D721Med (cell line): ENCODE results near the gene TTC23.

ENCODE experiments used
- DNase-seq: peaks from one replicate; pipeline ENCODE4 v3.0.0; 2011; ENCODE audit warnings: low spot score; ENCODE audit not compliant: insufficient read length
- FAIRE-seq: peaks from 2 replicates; lab custom pipeline; 2011; peaks lifted over from hg19 to GRCh38; lab: Jason Lieb, UNC
- TF ChIP-seq, protein P1 (sequence below): IDR thresholded peaks from 2 replicates; pipeline ENCODE4 v1.5.1; 2012; ENCODE audit warnings: mild to moderate bottlenecking, control low read depth; ENCODE audit not compliant: insufficient read depth; ENCODE audit errors: missing control alignments

Gene TTC23

DNA sequence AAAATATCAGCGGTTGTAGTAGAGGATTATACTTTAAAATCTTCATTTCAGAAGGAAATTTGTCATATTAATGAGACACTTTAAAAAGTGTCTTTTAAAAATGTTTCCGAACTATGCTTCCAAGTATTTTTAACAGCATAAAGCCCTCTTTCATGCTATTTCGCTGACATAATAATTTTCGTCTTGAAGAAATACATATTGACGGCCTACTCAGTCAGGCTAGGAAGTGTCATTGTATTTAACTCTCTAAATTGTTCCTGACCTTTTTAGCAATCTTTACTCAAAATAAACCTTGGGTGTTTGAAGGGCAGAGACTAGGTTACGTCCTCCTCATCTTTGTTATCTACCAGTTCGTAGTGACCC lies 1.1 kb upstream of the TTC23 start:
- DNase-seq (no peak), FAIRE-seq (no peak)
- TF ChIP-seq, protein P1, sequence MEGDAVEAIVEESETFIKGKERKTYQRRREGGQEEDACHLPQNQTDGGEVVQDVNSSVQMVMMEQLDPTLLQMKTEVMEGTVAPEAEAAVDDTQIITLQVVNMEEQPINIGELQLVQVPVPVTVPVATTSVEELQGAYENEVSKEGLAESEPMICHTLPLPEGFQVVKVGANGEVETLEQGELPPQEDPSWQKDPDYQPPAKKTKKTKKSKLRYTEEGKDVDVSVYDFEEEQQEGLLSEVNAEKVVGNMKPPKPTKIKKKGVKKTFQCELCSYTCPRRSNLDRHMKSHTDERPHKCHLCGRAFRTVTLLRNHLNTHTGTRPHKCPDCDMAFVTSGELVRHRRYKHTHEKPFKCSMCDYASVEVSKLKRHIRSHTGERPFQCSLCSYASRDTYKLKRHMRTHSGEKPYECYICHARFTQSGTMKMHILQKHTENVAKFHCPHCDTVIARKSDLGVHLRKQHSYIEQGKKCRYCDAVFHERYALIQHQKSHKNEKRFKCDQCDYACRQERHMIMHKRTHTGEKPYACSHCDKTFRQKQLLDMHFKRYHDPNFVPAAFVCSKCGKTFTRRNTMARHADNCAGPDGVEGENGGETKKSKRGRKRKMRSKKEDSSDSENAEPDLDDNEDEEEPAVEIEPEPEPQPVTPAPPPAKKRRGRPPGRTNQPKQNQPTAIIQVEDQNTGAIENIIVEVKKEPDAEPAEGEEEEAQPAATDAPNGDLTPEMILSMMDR = no peak

DNA sequence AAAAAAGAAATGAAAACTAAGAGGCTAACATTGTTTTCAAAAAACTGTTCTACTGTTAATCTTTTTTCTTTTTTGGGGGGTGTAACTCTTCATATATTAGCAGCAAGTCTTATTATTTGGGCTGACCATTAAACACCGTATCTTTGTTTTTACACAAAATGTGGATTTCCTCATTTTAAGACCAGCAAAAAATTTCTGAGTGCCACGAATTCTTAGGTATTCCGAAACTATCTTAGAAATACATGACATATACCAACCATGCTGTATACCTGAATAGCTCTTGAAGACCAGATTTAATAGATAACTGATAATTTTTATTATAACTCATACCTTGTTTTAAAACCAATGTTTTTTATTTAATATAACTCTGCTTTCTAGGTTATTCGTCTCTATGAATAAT lies 620 bp upstream of the TTC23 start:
- DNase-seq (no peak), FAIRE-seq (no peak)
- TF ChIP-seq, protein P1 = no peak

DNA sequence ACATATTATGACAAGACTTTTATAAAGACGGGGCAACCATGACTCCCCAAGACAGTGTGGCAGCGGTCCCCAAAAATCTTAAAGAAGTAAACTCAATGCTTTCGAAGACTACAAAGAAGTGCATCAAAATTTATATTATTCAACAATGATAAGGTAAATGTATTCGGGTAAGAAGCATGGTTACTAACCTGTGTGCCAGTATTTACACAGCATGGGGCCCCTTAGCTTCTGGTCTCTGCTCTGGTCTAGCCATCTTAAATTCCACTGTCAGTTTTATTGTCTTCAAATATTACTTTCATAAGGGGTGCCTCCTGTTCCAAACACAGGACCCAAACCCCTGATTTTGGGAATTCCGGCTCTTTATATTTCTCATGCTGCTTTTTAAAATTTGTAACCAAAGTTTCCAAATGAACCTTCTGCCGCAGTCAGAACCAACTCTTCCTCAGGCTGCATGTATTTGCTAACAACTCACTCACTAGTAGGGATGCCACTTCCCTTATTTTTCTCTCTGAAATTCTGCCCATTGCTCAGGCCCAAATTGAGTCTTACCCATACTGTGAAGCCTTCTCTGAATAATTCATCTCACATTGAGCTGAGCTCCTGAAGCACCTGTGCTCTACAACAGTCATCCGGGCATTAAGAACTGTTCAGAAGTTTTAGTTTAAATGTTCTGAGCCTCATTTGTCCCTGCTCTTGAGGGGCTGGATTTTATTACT lies 1.2 kb downstream of the TTC23 start:
- TF ChIP-seq, protein P1 = no peak
- DNase-seq = no peak
- no peak for FAIRE-seq

DNA sequence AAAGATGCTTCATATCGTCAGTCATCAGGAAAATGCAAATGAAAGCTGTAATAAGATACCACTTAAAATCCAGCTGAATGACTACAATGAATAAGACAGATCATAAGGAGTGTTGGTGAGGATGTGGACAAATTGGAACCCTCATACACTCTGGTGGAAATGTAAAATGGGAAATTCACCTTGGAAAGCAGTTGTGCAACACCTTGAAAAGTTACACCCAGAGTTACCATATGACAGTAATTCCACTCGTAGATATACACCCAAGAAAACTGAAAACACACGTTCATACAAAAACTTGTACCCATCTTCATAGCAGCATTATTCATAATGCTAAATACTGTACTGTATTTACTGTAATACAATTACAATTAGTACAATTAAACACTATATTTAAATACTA lies 2.3 kb downstream of the TTC23 start:
- FAIRE-seq (no peak), DNase-seq (no peak)
- TF ChIP-seq, protein P1 = no peak

DNA sequence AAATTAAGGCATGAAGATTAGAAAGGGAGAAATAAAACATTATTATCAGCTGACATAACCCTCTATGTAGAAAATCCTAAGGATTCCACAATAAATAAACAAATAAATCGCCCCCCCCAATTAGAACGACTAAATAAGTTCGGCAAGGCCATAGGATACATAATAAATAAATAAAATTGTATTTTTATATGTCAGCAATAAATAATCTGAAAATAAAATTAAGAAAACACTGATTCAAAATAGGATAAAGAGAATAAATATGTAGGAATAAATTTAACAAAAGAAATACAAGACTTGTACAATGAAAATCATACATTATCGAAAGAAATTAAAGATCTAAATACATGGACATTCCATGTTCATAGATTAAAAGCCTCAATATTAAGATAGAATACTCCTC lies 5.1 kb downstream of the TTC23 start:
- TF ChIP-seq, protein P1 = no peak
- DNase-seq (no peak), FAIRE-seq (no peak)

DNA sequence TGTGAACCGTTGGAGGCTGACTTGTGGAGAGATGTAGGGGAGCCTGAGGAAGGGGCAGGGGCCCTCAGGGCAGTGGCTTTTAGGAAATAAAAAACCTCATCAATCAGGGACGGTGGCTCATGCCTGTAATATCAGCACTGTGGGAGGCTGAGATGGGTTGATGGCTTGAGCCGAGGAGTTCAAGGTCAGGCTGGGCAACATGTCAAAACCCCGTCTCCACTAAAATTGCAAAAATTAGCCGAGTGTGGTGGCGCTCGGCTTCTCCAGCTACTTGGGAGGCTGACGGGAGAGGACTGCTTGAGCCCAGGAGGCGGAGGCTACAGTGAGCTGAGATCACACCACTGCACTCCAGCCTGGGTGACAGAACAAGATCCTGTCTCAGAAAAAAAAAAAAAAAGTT lies 7.6 kb downstream of the TTC23 start:
- TF ChIP-seq, protein P1 = no peak
- DNase-seq (no peak), FAIRE-seq (no peak)

DNA sequence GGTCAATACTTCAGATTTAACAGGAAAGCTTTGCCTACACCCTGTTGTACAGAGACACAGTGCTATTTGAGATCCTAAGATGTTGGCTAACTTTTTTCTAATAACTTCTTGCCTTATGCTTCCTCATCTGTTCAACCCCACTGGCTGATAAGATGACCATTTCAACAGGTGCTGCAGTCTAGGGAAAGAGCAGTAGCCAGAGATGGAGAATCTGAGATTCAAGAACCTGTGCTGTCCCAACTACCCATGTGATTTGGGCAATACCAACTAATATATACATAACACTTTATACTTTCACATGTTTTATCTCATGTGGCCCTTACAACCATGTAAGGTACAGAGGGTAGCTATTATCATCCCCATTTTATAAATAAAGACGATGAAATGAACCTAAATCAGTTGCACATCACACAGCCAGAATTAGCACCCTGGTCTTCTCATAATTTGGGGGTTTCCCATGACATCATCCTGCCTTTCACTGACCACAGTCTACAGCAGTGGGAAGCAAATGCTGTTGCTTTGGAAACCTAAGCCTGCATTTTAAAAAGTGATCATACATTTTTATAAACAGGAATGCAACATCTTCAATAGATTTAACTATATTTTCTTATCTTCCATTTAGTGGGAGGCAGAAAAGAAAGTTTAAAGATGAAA lies 9.7 kb downstream of the TTC23 start:
- no peak for FAIRE-seq
- DNase-seq = no peak
- TF ChIP-seq, protein P1 = no peak
